WI38 (cell line): ENCODE data around the gene ZNF792.
A peak's percentile ranks its signal among the peaks of the same experiment; 100 is the strongest.
"Not testable (repeated sequence)": the region's sequence is repeated elsewhere in the genome, so short reads cannot be mapped to it uniquely, and the experiment has no call there.

Source experiments
- H3K4me3 ChIP-seq: 2 replicates; pipeline ENCODE4 v1.5.1; 2011; ENCODE audit warnings: low read depth, mild to moderate bottlenecking, control low read depth, low read length
- CTCF ChIP-seq: IDR thresholded peaks from 2 replicates; pipeline ENCODE4 v1.5.1; 2012; ENCODE audit warnings: low read depth, mild to moderate bottlenecking, control low read depth, low read length

Gene ZNF792

GRCh38 chr19:34943861-34944573, 20.0 kb downstream of the ZNF792 start:
- no peak for TF ChIP-seq CTCF
- no peak overlapping the region for H3K4me3 ChIP-seq

GRCh38 chr19:34938886-34939285, 25.1 kb downstream of the ZNF792 start:
- no peak for TF ChIP-seq CTCF
- no peak overlapping the region for H3K4me3 ChIP-seq

- no peak for TF ChIP-seq CTCF
- no peak overlapping the region for H3K4me3 ChIP-seq
Observed at GRCh38 chr19:34936184-34936583, 27.8 kb downstream of the ZNF792 start.

- H3K4me3 ChIP-seq: no peak overlapping the region
- TF ChIP-seq CTCF: no peak
Observed at GRCh38 chr19:34932494-34932893, 31.5 kb downstream of the ZNF792 start.

GRCh38 chr19:34926685-34927375, 37.2 kb downstream of the ZNF792 start, which contains the start of gene ZNF30:
Gene ZNF30 (plus strand): TSS chr19:34926903. CDS start chr19:34929948, 3,045 bp downstream.
- TF ChIP-seq CTCF: no peak
- H3K4me3 ChIP-seq: peak within 1 kb of the TSS; percentile 73

- no peak overlapping the region; the same call in 1 of the 2 replicates for H3K4me3 ChIP-seq
- TF ChIP-seq CTCF: no peak
Observed at GRCh38 chr19:34926361-34926684, 37.7 kb downstream of the ZNF792 start.

GRCh38 chr19:34925278-34925855, 38.7 kb downstream of the ZNF792 start:
- H3K4me3 ChIP-seq: no peak overlapping the region
- TF ChIP-seq CTCF: no peak

- H3K4me3 ChIP-seq: not testable (repeated sequence)
Observed at GRCh38 chr19:34920090-34920786, 43.8 kb downstream of the ZNF792 start.
